Forelimb muscle (tissue), 1 donor: ENCODE measurements around the gene ZNF469. TPM values are rescaled to one million over a fixed set of nuclear protein-coding genes. Genes with fewer than 3 reads are reported as not detected.

Source experiments
- DNase-seq: peaks from one replicate; pipeline ENCODE4 v3.0.0-alpha.2; 2013; ENCODE audit warnings: low read depth
- polyA plus RNA-seq: library from polyadenylated mRNA; unstranded; fragments of 120-200 nt; gene quantifications from one replicate; pipeline ENCODE4 v1.2.1, GENCODE V29; 2013; ENCODE audit not compliant: insufficient read length

ZNF469 gene
- 4.9 TPM for polyA plus RNA-seq

- no peak for DNase-seq
These were observed at the start of gene ZNF469 for GRCh38 chr16:88382491-88383400. Gene ZNF469 (plus strand): TSS chr16:88382959. CDS start chr16:88427471, 44,512 bp downstream.

- no peak for DNase-seq
These were observed 48.6 kb upstream of the ZNF469 start for GRCh38 chr16:88333848-88334777.

- no peak for DNase-seq
These were observed 47.7 kb upstream of the ZNF469 start for GRCh38 chr16:88334778-88335720.

GRCh38 chr16:88337021-88337420, 45.7 kb upstream of the ZNF469 start:
- DNase-seq, result no peak

GRCh38 chr16:88337538-88337937, 45.2 kb upstream of the ZNF469 start:
- no peak for DNase-seq

- no peak for DNase-seq
These were observed 44.6 kb upstream of the ZNF469 start for GRCh38 chr16:88338111-88338510.

GRCh38 chr16:88338896-88339295, 43.9 kb upstream of the ZNF469 start:
- no peak for DNase-seq

- no peak for DNase-seq
These were observed 42.6 kb upstream of the ZNF469 start for GRCh38 chr16:88339930-88340754.

GRCh38 chr16:88340755-88341150, 42.0 kb upstream of the ZNF469 start:
- no peak for DNase-seq

GRCh38 chr16:88341551-88342290, 41.0 kb upstream of the ZNF469 start:
- no peak for DNase-seq

- DNase-seq, result no peak
These were observed 40.3 kb upstream of the ZNF469 start for GRCh38 chr16:88342491-88342890.

- DNase-seq, result no peak
These were observed 39.4 kb upstream of the ZNF469 start for GRCh38 chr16:88343271-88343791.

GRCh38 chr16:88344411-88345030, 38.2 kb upstream of the ZNF469 start:
- DNase-seq, result no peak

GRCh38 chr16:88345031-88345720, 37.6 kb upstream of the ZNF469 start:
- no peak for DNase-seq

- DNase-seq, result no peak
These were observed 36.8 kb upstream of the ZNF469 start for GRCh38 chr16:88345721-88346560.

GRCh38 chr16:88346680-88347505, 35.9 kb upstream of the ZNF469 start:
- DNase-seq, result no peak
